ENCODE data around the gene ZNF267.

The ZNF267 gene

DNA sequence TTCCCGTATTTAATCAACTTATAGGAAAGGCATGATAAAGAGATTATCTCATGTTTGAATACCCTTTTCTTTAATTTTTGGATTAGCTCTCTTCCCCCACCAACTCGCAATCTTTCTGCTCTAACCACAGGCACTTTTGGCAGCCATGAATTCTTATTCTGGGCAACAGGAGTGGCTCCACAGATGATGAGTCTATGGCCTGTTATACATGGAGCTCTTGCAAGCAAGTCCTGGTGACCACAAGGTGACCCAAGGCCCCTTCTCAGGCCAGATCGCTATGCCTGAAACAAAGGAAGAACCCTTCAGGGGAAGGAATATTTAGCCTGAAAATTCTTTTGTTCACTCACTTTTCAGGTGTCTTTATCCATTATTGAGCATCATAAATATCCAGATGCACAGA, 10.8 kb upstream of the ZNF267 start:
- DNase-seq (ENCODE audit: low read depth): no peak
- TF ChIP-seq, protein P1, sequence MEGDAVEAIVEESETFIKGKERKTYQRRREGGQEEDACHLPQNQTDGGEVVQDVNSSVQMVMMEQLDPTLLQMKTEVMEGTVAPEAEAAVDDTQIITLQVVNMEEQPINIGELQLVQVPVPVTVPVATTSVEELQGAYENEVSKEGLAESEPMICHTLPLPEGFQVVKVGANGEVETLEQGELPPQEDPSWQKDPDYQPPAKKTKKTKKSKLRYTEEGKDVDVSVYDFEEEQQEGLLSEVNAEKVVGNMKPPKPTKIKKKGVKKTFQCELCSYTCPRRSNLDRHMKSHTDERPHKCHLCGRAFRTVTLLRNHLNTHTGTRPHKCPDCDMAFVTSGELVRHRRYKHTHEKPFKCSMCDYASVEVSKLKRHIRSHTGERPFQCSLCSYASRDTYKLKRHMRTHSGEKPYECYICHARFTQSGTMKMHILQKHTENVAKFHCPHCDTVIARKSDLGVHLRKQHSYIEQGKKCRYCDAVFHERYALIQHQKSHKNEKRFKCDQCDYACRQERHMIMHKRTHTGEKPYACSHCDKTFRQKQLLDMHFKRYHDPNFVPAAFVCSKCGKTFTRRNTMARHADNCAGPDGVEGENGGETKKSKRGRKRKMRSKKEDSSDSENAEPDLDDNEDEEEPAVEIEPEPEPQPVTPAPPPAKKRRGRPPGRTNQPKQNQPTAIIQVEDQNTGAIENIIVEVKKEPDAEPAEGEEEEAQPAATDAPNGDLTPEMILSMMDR (IDR thresholded peaks at IDR 0.05; ENCODE audit: insufficient read depth, low read depth, low read length, missing control alignments): no peak
- H3K4me3 ChIP-seq (ENCODE audit: low read length): no peak overlapping the region

DNA sequence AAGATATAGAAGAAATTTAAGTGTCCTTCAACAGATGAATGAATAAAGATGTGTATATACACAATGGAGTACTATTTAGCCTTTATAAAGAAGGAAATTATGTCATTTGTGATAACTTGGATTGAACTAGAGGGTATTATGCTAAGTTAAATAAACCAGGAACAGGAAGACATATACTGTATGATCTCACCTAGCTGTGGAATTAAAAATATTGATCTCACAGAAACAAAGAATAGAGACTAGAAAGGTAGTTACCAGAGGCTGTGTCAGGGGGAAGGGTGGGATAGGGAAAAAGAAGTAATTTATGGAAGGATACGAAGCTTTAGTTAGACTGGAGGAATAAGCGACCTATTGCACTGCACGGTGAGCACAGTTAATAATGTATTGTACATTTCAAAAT, 5.4 kb upstream of the ZNF267 start:
- H3K4me3 ChIP-seq (ENCODE audit: low read length): no peak overlapping the region
- DNase-seq (ENCODE audit: low read depth): no peak
- TF ChIP-seq, protein P1 (IDR thresholded peaks at IDR 0.05; ENCODE audit: insufficient read depth, low read depth, low read length, missing control alignments): no peak

DNA sequence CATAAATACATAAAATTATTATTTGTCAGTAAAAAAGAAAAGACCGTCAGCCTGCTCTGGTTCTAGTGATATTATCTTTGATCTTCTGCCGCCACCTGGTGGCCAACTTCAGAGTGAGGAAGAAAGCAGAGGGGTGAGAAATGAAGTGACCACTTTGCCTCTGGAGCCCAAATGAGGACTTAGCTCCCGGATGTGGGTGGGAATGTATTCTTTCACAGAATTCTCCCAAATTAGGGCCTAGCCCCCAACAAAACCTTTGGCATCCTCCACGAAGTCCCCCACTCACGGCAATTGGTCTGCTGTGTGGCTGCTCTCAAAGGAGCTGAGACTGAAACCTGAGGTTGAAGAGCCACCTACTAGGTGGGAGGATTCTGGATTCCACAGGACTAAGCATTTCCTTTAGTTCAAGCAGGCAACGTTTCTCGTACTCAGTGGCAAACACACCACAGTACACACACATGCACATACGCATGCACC, 4.9 kb upstream of the ZNF267 start:
- H3K4me3 ChIP-seq (ENCODE audit: low read length): peak overlapping the region; percentile 6
- TF ChIP-seq, protein P1 (IDR thresholded peaks at IDR 0.05; ENCODE audit: insufficient read depth, low read depth, low read length, missing control alignments): peak; percentile 79
- peak; percentile 73 for DNase-seq (ENCODE audit: low read depth)

DNA sequence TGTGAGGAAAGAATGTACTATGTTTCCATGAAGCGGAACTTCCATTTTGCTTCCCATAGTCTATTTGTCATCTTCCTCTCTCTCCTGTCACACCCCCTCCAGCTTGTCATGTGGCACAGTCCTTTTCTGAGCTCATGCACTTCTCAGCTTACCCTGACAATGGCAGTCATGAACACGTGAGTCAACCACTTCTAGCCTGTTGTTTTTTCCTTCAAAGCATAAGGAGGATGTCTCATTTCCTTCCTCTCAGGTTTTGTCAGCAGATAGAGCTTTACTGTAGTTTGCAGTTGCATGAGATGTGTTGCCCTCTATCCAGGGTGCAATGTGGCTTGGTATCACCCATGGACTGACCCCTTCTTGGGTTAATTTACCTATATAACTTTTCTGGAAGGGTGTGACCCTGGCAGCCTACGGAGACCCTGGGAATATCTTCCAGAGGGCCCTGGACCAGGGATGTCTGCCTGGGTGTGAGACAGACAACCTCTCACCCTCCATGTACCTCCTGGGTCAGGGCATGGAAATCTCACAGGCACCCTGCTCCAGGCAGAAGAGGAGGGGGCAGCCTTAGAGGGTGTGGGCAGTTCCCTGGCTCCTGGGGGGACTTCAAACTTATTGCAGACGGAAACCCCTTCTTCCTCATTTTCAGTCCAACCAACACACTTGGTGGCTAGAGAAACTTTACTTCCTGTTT, 4.0 kb upstream of the ZNF267 start:
- TF ChIP-seq, protein P1 (IDR thresholded peaks at IDR 0.05; ENCODE audit: insufficient read depth, low read depth, low read length, missing control alignments): no peak
- peak; percentile 94 for DNase-seq (ENCODE audit: low read depth)
- no peak overlapping the region for H3K4me3 ChIP-seq (ENCODE audit: low read length)

DNA sequence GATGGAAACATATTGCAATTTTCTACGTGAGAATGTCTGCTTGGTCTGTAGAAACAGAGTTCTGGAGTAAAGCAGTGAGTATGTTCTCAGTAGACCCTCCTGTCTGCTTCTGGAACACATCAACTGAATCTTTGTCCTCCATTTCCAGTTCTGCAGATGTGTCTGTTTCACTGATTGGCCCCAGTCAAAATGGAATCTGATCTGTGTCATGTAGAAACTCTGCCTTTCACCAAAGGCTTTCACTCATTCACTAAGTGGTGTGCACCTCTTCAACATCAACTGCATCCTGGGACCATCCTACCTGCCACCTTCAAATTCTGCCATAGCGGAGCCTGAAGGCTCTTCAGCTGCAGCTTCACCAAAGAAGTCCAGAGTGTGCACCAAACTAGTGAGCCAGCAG, 2.8 kb upstream of the ZNF267 start:
- TF ChIP-seq, protein P1 (IDR thresholded peaks at IDR 0.05; ENCODE audit: insufficient read depth, low read depth, low read length, missing control alignments): no peak
- no peak overlapping the region for H3K4me3 ChIP-seq (ENCODE audit: low read length)
- DNase-seq (ENCODE audit: low read depth): no peak

DNA sequence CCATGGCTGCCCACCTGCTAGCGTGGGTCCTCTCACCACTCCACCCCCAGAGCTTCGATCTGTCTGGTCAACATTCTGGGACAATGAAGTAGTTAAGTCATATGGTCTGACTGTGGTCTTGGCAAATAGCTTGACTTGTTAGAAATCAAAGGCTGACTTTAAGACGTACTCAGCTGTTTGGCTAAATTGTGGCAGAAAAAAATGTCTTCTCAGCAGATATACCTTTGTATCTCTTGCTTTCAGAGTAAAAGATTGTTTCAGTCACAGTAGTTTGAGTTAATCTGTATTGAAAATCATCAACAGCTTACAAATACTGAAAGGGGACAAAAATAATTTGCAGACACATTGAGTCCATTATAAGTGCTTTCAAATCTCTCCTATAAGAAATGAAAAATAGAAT, 2.1 kb upstream of the ZNF267 start:
- H3K4me3 ChIP-seq (ENCODE audit: low read length): no peak overlapping the region
- DNase-seq (ENCODE audit: low read depth): no peak
- TF ChIP-seq, protein P1 (IDR thresholded peaks at IDR 0.05; ENCODE audit: insufficient read depth, low read depth, low read length, missing control alignments): no peak

DNA sequence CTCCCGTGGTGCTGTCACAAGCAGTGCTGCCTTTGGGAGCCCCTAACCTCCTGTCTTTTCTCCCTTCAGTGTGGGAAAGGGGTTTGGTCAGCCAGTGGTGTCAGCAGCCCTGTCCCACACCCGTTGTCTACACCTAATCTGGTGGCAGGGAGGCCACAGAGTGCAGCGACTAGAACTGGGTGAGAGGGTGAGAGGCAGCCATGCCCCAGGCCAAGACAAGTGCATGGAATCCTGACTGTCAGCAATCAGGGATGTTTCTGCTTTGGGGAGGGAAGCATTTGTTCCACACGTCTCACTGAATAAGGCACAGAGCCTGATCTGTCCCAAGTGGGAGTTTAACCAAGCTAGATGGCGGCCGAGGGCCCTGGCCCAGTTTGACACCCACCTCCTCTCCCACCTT, 1.4 kb upstream of the ZNF267 start:
- TF ChIP-seq, protein P1 (IDR thresholded peaks at IDR 0.05; ENCODE audit: insufficient read depth, low read depth, low read length, missing control alignments): no peak
- H3K4me3 ChIP-seq (ENCODE audit: low read length): no peak overlapping the region
- no peak for DNase-seq (ENCODE audit: low read depth)

All from epithelial cell of esophagus (primary cell).